ENCODE results near the gene SERINC1. TPM values are rescaled to one million over a fixed set of nuclear protein-coding genes. Genes with fewer than 3 reads are reported as not detected.
"Not testable (repeated sequence)": the region's sequence is repeated elsewhere in the genome, so short reads cannot be mapped to it uniquely, and the experiment has no call there.

SERINC1 gene
- total and polyA plus RNA-seq, 12 donors: 68.0 to 455 (median 260) TPM

DNA sequence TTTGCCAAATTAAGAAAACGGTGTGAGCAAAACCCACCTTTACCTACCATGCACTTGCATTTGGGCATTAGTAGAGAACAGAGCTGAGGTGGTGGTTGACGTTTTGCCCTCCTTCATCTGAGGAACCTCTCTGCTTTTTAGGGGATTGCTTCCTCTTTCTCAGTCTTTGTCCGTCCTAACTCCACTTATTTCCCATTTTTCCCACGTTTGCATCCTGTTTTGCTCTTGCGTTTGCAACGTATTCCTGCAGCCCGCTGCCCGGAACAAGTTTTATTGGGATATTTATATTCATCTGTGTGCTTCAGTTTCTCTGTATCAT lies 374 bp upstream of the SERINC1 start:
- Histone ChIP-seq H3K27me3 (no peaks in the 10 kb centered on the region), H3K4me1 (replicated peaks in 1 of 2) (peaks cover 0 to 28% of the 10 kb centered on the region in 2 donors), H3K4me3 (peak overlapping the region in 3 of 4 donors; percentile 54 to 90 (median 72)), H3K9me3 (replicated peaks in 1 of 3) (no peaks in the 10 kb centered on the region), H3K27ac (peak overlapping the region; percentile 82 to 98 (median 93)), H3K36me3 (replicated peaks in 1 of 2) (no peaks in the 10 kb centered on the region)
- WGBS, 4 donors: 0 to 6% (median 3%) methylated on average over 8 of the region's 8 CpGs
- intact Hi-C loops (cut with DNase I): loop anchor here in 1 of 2 donors (10.0 kb wide), 1 partner anchor 53 kb away; no protein-coding TSS in a partner anchor
- TF ChIP-seq, protein P1, sequence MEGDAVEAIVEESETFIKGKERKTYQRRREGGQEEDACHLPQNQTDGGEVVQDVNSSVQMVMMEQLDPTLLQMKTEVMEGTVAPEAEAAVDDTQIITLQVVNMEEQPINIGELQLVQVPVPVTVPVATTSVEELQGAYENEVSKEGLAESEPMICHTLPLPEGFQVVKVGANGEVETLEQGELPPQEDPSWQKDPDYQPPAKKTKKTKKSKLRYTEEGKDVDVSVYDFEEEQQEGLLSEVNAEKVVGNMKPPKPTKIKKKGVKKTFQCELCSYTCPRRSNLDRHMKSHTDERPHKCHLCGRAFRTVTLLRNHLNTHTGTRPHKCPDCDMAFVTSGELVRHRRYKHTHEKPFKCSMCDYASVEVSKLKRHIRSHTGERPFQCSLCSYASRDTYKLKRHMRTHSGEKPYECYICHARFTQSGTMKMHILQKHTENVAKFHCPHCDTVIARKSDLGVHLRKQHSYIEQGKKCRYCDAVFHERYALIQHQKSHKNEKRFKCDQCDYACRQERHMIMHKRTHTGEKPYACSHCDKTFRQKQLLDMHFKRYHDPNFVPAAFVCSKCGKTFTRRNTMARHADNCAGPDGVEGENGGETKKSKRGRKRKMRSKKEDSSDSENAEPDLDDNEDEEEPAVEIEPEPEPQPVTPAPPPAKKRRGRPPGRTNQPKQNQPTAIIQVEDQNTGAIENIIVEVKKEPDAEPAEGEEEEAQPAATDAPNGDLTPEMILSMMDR (IDR thresholded peaks at IDR 0.05): no peak
- no peak for TF ChIP-seq POLR2A (IDR thresholded peaks at IDR 0.05)
- DNase-seq: no peak

- no peak for DNase-seq
- intact Hi-C loops (cut with DNase I): no loop called here
- Histone ChIP-seq H3K27ac (no peak overlapping the region), H3K4me3 (no peak overlapping the region), H3K4me1 (replicated peaks in 1 of 2) (peaks cover 9 to 74% of the 10 kb centered on the region in 2 donors), H3K27me3 (no peaks in the 10 kb centered on the region), H3K9me3 (replicated peaks in 1 of 3) (no peaks in the 10 kb centered on the region), H3K36me3 (replicated peaks in 1 of 2) (peaks cover 0 to 7% of the 10 kb centered on the region in 2 donors)
- WGBS, 4 donors: 73 to 83% (median 79%) methylated on average over 2 of the region's 2 CpGs
- TF ChIP-seq POLR2A (IDR thresholded peaks at IDR 0.05): no peak
- TF ChIP-seq, protein P1 (IDR thresholded peaks at IDR 0.05): no peak
Observed at GRCh38 chr6:122461885-122462284, 9.7 kb downstream of the SERINC1 start.

DNA sequence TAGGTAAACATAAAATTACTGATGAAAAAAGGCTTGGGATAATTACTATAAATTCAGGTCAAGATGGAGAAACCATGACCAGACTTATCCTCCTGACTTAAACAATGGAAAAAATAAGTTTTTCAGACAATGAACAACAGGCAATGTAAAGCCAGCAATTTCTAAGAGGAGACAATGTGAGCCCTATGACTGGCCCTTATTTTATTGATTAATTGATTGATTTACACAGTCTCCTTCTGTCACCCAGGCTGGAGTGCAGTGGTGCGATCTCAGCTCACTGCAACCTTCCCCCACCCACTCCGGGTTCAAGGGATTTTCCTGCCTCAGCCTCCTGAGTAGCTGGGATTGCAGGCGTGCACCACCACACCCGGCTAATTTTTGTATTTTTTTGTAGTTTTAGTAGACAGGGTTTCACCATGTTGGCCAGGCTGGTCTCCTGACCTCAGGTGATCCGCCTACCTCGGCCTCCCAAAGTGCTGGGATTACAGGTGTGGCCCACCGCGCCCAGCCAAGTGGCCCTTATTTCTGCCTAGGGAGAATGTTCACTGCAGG lies 11.7 kb downstream of the SERINC1 start:
- DNase-seq; H3K27me3 ChIP-seq; intact Hi-C loops (cut with DNase I); H3K27ac ChIP-seq; H3K9me3 ChIP-seq (replicated peaks in 1 of 3); H3K4me3 ChIP-seq: not testable (repeated sequence)
- H3K36me3 ChIP-seq (replicated peaks in 1 of 2): peaks cover 0 to 22% of the 10 kb centered on the region in 2 donors
- peaks cover 9 to 76% of the 10 kb centered on the region in 2 donors for H3K4me1 ChIP-seq (replicated peaks in 1 of 2)
- 92 to 100% (median 99%) methylated on average over 8 of the region's 8 CpGs for WGBS, 4 donors

DNA sequence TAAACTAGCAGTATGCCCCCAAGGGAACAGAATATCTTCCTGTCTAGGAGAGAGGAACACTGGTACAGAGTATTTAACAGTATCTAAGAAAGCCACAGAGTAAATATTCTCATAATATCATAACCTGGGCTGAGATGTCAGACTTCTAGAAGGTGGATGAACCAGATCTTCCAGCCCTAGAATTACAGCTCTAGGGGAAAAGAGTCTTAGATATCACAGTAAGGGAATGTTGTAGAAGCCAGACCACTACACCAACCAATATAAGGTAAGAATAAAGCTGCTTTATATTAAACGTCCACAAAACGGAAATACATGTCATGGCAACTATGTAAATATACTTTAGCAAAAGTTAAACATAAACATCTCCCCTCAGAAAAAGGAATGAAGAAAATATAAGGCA lies 12.4 kb downstream of the SERINC1 start:
- no peak for DNase-seq
- Histone ChIP-seq H3K9me3 (replicated peaks in 1 of 3) (no peaks in the 10 kb centered on the region), H3K4me1 (replicated peaks in 1 of 2) (peaks cover 9 to 69% of the 10 kb centered on the region in 2 donors), H3K36me3 (replicated peaks in 1 of 2) (peaks cover 0 to 29% of the 10 kb centered on the region in 2 donors), H3K4me3 (no peak overlapping the region), H3K27me3 (no peaks in the 10 kb centered on the region), H3K27ac (no peak overlapping the region)
- WGBS, 4 donors: 49 to 70% (median 63%) methylated on average over 2 of the region's 2 CpGs
- TF ChIP-seq, protein P1 (IDR thresholded peaks at IDR 0.05): no peak
- no peak for TF ChIP-seq POLR2A (IDR thresholded peaks at IDR 0.05)
- intact Hi-C loops (cut with DNase I): no loop called here

DNA sequence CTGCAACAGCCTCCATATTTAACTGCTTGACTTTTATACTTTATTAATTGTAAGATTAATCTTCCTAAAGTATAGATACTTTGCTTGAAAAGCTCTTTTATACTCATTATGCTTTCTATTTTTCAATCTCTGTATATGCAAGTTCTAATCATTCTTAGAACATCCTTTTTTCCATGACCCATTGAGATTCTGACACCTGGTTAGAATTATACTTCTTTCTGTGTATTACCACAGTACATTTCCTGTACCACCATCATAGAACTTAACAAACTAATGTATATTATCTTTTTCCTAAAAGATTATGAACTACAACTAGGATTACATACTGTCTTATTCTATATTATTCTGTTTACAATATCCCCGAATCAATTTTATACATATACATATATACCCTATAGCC lies 13.5 kb downstream of the SERINC1 start:
- Histone ChIP-seq H3K4me1 (replicated peaks in 1 of 2) (peaks cover 9 to 57% of the 10 kb centered on the region in 2 donors), H3K36me3 (replicated peaks in 1 of 2) (peaks cover 0 to 41% of the 10 kb centered on the region in 2 donors)
- intact Hi-C loops (cut with DNase I): no loop called here

DNA sequence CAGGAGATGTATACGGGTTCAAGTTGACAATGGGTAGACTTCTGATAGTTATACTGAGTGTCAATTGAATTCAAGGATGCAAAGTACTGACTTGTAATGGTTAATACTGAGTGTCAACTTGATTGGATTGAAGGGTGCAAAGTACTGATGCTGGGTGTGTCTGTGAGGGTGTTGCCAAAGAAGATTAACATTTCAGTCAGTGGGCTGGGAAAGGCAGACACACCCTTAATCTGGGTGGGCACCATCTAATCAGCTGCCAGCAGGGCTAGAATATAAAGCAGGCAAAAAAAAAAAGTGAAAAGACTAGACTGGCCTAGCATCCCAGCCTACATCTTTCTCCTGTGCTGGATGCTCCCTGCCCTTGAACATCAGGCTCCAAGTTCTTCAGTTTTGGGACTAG lies 16.5 kb downstream of the SERINC1 start:
- H3K4me3 ChIP-seq; intact Hi-C loops (cut with DNase I); DNase-seq; H3K27ac ChIP-seq; H3K9me3 ChIP-seq (replicated peaks in 1 of 3); H3K27me3 ChIP-seq: not testable (repeated sequence)
- peaks cover 0 to 31% of the 10 kb centered on the region in 2 donors for H3K4me1 ChIP-seq (replicated peaks in 1 of 2)
- 98 to 100% (median 100%) methylated on average over 1 of the region's 1 CpG for WGBS, 4 donors
- H3K36me3 ChIP-seq (replicated peaks in 1 of 2): peaks cover 0 to 70% of the 10 kb centered on the region in 2 donors

More for the DNA sequence above, 13.5 kb downstream of the SERINC1 start:
- TF ChIP-seq, protein P1 (IDR thresholded peaks at IDR 0.05): no peak
- TF ChIP-seq POLR2A (IDR thresholded peaks at IDR 0.05): no peak
- no peak for DNase-seq
- Histone ChIP-seq H3K27me3 (no peaks in the 10 kb centered on the region), H3K4me3 (no peak overlapping the region), H3K27ac (no peak overlapping the region), H3K9me3 (replicated peaks in 1 of 3) (no peaks in the 10 kb centered on the region)
- 92 to 95% (median 93%) methylated on average over 1 of the region's 1 CpG for WGBS, 4 donors

Data from adrenal gland (tissue), 12 donors.